EH (cell line): ENCODE results near the gene SH3BP2.

Experiments used
- DNase-seq: peaks from one replicate; pipeline ENCODE4 v3.0.0-alpha.2; 2015; ENCODE audit warnings: low read depth

SH3BP2 gene

GRCh38 chr4:2832981-2833670 lies 40.2 kb downstream of the SH3BP2 start:
- DNase-seq, result no peak

- no peak for DNase-seq
Observed at GRCh38 chr4:2833671-2834000, 40.8 kb downstream of the SH3BP2 start.

GRCh38 chr4:2834001-2834921 lies 41.4 kb downstream of the SH3BP2 start:
- DNase-seq, result no peak

GRCh38 chr4:2835978-2836377 lies 43.1 kb downstream of the SH3BP2 start:
- DNase-seq, result no peak

- no peak for DNase-seq
Observed at GRCh38 chr4:2836391-2836859, 43.5 kb downstream of the SH3BP2 start.

- DNase-seq, result no peak
Observed at GRCh38 chr4:2837110-2837903, 44.4 kb downstream of the SH3BP2 start.

- DNase-seq, result peak; percentile 69
Observed at GRCh38 chr4:2837904-2838496, 45.1 kb downstream of the SH3BP2 start.

GRCh38 chr4:2839060-2839459 lies 46.2 kb downstream of the SH3BP2 start:
- DNase-seq, result no peak

GRCh38 chr4:2842687-2843262 lies 49.9 kb downstream of the SH3BP2 start:
- peak; percentile 33 for DNase-seq

GRCh38 chr4:2843263-2843940 lies 50.5 kb downstream of the SH3BP2 start, which contains the start of gene ADD1:
ADD1 (plus strand) TSS chr4:2843844; CDS start chr4:2875916, 32,072 bp downstream.
- peak; percentile 89 for DNase-seq

- DNase-seq, result peak; percentile 54
Observed at GRCh38 chr4:2843941-2844584, 51.2 kb downstream of the SH3BP2 start.

GRCh38 chr4:2846172-2846571 lies 53.3 kb downstream of the SH3BP2 start:
- no peak for DNase-seq

GRCh38 chr4:2847302-2847871 lies 54.5 kb downstream of the SH3BP2 start:
- no peak for DNase-seq

- DNase-seq, result peak; percentile 27
Observed at GRCh38 chr4:2848449-2848848, 55.6 kb downstream of the SH3BP2 start.

- DNase-seq, result peak; percentile 55
Observed at GRCh38 chr4:2849267-2850152, 56.6 kb downstream of the SH3BP2 start.

GRCh38 chr4:2850966-2851798 lies 58.3 kb downstream of the SH3BP2 start:
- peak; percentile 25 for DNase-seq

- no peak for DNase-seq
Observed at GRCh38 chr4:2852481-2852921, 59.6 kb downstream of the SH3BP2 start.

GRCh38 chr4:2855584-2855983 lies 62.7 kb downstream of the SH3BP2 start:
- DNase-seq, result no peak
